Urinary bladder (tissue), 4 donors: Measurements from ENCODE around the gene MAMLD1. TPM values are rescaled to one million over a fixed set of nuclear protein-coding genes. Genes with fewer than 3 reads are reported as not detected.

Experiments used
- DNase-seq: peaks from one replicate; pipeline ENCODE4 v3.0.0-alpha.2; 2015; ENCODE audit errors: extremely low spot score
- H3K27ac ChIP-seq: one replicate; pipeline ENCODE4 v1.5.1; 2013; ENCODE audit warnings: low read depth, mild to moderate bottlenecking, moderate library complexity
- H3K36me3 ChIP-seq: one replicate; pipeline ENCODE4 v1.6.1; 2013; ENCODE audit warnings: mild to moderate bottlenecking, moderate library complexity; ENCODE audit not compliant: insufficient read depth
- H3K4me1 ChIP-seq: one replicate; pipeline ENCODE4 v1.6.1; 2013; ENCODE audit warnings: mild to moderate bottlenecking, moderate library complexity; ENCODE audit not compliant: insufficient read depth
- H3K4me3 ChIP-seq: one replicate; pipeline ENCODE4 v1.5.1; 2013; ENCODE audit warnings: low read depth, low read length
- WGBS: extraction: QIAGEN DNeasy Blood & Tissue Kit; methylation state at CpG from one replicate; pipeline ENCODE4 v1.1.7; 2013; 5-methylcytosine and 5-hydroxymethylcytosine counted together
- polyA plus RNA-seq: library from polyadenylated mRNA; stranded (reverse); fragments of 200-250 nt; gene quantifications from one replicate; pipeline ENCODE4 v1.2.3, GENCODE V29; 2013
- total RNA-seq: library from RNA; depleted of rRNA; stranded (reverse); fragments of >200 nt; gene quantifications from one replicate; pipeline ENCODE4 v1.2.3, GENCODE V29; 2014
- donor health status: healthy with polysubstance abuse.
- donor health status: healthy.

Gene MAMLD1, protein sequence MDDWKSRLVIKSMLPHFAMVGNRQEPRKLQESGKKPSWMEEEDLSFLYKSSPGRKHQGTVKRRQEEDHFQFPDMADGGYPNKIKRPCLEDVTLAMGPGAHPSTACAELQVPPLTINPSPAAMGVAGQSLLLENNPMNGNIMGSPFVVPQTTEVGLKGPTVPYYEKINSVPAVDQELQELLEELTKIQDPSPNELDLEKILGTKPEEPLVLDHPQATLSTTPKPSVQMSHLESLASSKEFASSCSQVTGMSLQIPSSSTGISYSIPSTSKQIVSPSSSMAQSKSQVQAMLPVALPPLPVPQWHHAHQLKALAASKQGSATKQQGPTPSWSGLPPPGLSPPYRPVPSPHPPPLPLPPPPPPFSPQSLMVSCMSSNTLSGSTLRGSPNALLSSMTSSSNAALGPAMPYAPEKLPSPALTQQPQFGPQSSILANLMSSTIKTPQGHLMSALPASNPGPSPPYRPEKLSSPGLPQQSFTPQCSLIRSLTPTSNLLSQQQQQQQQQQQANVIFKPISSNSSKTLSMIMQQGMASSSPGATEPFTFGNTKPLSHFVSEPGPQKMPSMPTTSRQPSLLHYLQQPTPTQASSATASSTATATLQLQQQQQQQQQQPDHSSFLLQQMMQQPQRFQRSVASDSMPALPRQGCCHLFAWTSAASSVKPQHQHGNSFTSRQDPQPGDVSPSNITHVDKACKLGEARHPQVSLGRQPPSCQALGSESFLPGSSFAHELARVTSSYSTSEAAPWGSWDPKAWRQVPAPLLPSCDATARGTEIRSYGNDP
- total RNA-seq = 2.5 TPM
- polyA plus RNA-seq = 2.9 TPM

DNA sequence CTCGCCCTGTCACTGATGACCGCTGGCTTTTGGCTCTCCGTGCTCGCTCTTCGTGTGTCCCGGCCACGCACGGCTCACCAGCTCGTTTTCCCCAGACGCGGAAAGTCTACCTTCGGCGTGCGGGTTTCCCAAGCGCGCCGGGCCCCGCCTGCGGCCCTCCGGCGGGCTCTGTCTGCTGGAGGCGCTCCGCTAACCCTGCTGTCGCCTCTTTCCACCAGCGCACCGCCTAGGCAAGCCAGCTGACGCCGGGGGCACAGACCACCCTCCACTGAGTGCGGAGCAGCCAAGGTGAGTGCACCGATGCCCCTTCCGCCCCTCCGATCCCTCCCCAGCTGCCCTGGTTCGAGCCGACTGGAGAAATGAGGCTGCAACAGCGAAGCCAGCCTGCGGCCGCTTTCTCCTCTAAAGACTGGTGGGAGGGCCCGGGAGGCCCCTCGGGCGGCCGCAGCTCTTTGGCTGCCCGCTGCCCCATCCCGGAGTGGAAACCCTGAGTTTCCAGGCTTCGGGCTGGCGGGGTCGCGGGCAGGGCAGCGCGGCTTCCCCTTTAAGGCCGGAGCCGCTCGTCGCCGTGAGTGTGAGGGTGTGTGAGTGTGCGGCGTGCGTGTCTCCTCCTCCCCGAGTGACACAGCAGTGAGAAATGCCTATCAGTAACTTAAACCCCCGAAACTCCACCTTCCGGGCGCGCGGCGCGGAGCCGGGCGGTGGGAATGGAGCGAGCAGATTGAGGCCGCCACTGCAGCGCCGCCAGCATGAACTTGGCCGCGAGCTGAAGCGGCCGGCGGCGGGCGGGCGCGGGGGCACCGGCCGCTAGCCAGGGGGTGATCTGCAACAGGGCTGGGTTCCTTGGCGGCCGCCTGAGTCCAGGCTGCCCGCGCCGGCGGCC is at the start of gene MAMLD1:
Gene MAMLD1 (plus strand): TSS at position 719 of the 883 bp plus-strand sequence. CDS start 82,200 bp downstream, outside the sequence.
- DNase-seq = no peak
- Histone ChIP-seq H3K4me1 (peaks cover 1% of the 10 kb centered on the region), H3K27ac (no peak within 1 kb of the TSS), H3K4me3 (peak within 1 kb of the TSS; percentile 52), H3K36me3 (no peaks in the 10 kb centered on the region)
- whole genome bisulfite sequencing = under 1% methylated on average over 88 of the region's 88 CpGs

DNA sequence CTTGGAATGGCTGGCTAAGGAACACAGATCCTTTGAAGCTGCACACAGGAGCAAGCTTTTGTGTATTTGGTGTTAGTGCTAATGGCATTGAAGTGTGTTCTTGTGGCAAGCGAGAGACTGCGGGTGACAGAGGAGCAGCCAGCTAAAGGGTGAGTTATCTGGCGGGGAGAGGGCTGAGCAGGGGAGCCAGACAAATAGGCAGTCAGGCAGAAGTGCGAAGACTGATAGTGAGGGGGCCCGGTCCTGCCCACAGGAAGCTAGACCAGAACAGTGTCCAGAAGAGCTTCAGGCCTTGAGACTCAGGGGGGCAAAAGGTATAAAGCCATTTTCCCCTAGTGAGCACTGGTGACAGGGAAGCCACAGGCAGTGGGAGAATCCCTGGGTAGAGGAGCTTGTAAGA is 49.6 kb upstream of the MAMLD1 start:
- WGBS = 69% methylated on average over 5 of the region's 5 CpGs
- no peak for DNase-seq
- Histone ChIP-seq H3K4me1 (no peaks in the 10 kb centered on the region), H3K36me3 (no peaks in the 10 kb centered on the region), H3K4me3 (no peak overlapping the region), H3K27ac (no peak overlapping the region)

DNA sequence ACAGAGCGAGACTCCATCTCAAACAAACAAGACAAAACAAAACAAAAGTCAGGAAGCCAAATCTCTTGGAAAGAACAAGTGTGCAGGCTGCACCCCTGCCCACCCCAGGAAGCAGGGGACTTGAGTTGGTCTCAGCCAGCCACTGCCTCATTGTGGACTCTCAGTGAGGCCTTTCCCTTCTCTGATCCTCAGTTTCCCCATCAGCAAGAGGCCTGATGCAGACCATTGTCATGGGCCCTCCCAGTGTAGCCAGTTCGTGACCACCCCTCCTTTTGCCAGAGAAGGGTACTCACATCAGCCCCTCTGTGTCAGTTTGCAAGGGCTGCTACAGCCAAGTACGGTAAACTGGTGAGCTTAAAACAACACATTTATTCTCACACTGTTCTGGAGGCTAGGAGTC is 48.9 kb upstream of the MAMLD1 start:
- H3K36me3 ChIP-seq = no peaks in the 10 kb centered on the region
- 93% methylated on average over 3 of the region's 3 CpGs for WGBS
- no peak overlapping the region for H3K27ac ChIP-seq
- no peaks in the 10 kb centered on the region for H3K4me1 ChIP-seq
- no peak overlapping the region for H3K4me3 ChIP-seq
- DNase-seq = no peak

DNA sequence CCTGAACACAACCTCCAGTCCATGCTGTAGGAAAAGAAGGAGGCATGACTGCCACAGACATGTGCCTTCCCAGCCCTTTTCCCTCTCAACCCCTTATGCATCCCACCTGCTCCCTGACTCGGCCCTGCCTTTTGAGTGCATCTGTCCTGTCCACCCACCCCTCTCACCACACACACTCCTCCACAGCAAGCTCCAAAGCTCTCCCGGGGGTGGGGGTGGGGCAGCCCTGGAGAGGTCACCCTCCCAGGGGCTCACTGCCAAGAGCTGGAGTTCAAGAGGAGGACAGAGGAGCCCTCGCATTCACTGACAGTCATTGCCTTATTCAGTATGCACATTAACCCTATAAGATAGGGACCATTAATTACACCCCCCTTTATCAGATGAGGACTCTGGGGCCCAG is 46.6 kb upstream of the MAMLD1 start:
- Histone ChIP-seq H3K4me3 (no peak overlapping the region), H3K4me1 (no peaks in the 10 kb centered on the region), H3K27ac (no peak overlapping the region), H3K36me3 (no peaks in the 10 kb centered on the region)
- 21% methylated on average over 3 of the region's 3 CpGs for WGBS
- no peak for DNase-seq

DNA sequence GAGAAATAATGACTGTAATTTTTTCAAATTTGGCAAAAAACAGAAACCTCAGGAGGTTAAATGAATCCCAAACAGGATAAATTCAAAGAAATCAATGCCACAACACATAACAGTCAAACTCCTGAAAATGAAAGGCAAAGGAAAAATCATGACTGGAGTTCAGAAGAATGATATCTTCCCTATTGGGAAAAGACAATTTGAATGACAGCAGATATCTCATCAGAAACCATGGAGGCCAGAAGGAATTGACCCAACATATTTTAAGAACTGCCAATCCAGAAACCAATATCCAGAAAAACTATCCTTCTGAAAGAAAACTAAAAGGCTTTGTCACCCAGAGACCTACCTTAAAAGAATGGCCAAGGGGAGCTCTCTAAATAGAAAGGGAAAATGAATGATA is 40.1 kb upstream of the MAMLD1 start:
- no peak overlapping the region for H3K27ac ChIP-seq
- H3K4me3 ChIP-seq = no peak overlapping the region
- DNase-seq = no peak
- H3K36me3 ChIP-seq = no peaks in the 10 kb centered on the region
- H3K4me1 ChIP-seq = no peaks in the 10 kb centered on the region

DNA sequence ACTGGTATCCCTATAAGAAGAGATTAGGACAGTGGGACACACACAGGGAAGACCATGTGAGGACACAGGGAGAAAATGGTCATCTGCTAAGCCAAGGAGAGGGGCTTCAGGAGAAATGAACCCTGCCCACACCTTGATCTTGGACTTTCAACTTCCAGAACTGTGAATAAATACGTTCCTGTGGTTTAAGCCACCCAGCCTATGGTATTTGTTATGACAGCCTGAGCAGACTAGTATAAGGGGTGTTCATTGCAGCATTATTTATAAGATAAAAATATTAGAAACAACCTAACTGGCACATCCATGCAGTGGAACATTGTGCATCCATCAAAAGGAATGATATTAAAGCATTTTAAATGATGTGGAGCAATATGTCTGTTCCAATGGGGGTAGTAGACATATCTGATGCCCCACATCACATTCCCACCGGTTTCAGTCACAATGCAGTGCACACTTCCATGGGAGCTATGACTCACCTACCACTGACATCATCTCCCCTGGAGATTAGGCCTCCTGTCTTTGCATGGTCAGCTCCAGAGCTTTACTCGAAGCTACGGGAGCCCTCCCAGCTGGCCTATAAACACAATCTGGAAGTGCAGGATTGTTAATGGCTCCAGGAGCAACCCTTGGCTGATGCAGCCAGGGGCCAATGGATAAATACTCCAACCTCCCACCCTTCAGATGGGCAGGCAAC is 38.9 kb upstream of the MAMLD1 start:
- Histone ChIP-seq H3K36me3 (no peaks in the 10 kb centered on the region), H3K27ac (no peak overlapping the region), H3K4me1 (no peaks in the 10 kb centered on the region), H3K4me3 (no peak overlapping the region)
- 42% methylated on average over 4 of the region's 4 CpGs for WGBS
- DNase-seq = no peak

DNA sequence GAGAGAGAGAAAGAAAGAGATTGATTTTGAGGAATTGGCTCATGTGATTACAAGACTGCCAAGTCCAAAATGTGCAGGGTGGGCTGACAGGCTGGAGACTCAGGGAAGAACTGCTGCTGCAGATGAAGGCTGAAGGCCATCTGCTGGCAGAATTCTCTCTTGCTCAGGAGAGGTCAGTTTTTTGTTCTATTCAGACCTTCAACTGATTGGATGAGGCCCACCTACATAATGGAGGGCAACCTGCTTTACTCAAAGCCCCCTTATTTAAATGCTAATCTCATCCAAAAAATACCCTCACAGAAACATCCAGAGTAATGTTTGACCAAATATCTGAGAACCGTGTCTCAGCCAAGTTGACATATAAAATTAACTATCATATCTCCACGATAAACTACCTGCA is 38.2 kb upstream of the MAMLD1 start:
- no peaks in the 10 kb centered on the region for H3K36me3 ChIP-seq
- H3K4me3 ChIP-seq = no peak overlapping the region
- no peaks in the 10 kb centered on the region for H3K4me1 ChIP-seq
- no peak overlapping the region for H3K27ac ChIP-seq
- 72% methylated on average over 2 of the region's 2 CpGs for WGBS
- no peak for DNase-seq

DNA sequence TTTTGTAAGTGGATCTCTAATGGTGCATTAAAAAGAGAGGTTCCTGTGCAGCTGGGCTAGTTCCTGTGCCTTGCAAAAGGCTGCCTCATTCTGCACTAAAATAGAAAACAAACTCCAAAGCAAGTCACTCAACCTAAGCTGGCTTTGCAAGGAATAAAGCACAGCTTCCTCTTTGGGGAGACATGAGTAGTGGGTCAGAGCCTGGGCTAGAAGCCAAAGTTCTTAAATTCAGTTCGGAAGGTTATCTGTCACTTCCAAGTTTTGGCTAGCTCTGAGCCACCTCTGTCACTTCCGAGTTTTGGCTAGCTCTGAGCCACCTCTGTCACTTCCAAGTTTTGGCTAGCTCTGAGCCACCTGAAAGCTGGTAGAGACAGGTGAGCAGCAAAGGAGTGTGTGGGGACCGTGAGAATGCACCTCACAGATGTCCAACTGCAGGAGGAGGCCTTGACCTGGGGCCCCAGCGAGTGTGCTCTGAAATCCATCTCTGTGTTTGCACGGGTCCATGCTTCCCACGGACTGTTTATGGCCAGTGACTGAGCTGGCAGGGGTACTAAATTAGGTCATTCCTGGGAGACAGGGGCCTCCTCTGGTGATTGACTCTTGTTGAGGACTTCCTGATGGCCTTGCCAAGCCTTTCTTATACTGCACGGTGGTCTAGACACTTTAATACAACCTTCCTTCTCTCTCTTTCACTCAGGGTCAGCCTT is 36.4 kb upstream of the MAMLD1 start:
- Histone ChIP-seq H3K4me1 (no peaks in the 10 kb centered on the region), H3K4me3 (no peak overlapping the region), H3K27ac (no peak overlapping the region), H3K36me3 (no peaks in the 10 kb centered on the region)
- WGBS = 34% methylated on average over 7 of the region's 7 CpGs
- no peak for DNase-seq

DNA sequence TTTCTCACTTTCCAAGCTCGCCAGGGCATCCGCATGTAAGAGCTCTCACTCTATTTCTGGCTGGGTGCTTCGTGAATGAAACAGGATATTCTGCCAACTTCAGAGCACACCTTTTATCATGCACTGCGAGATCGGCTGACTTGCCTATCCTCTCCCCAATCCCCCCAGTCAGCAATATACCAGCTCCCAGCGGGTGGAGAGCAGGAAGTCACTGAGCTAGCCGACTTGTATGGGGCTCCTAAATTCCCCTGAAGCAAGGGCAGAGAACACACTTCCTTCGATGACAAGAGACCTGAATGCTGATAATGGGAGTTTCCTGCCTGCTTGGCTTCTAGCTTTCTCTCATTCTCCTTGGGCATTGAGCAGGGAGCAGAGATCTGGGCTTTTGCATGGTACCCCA is 33.8 kb upstream of the MAMLD1 start:
- DNase-seq = no peak
- Histone ChIP-seq H3K36me3 (no peaks in the 10 kb centered on the region), H3K4me3 (no peak overlapping the region), H3K4me1 (no peaks in the 10 kb centered on the region), H3K27ac (no peak overlapping the region)
- WGBS = 48% methylated on average over 8 of the region's 8 CpGs

DNA sequence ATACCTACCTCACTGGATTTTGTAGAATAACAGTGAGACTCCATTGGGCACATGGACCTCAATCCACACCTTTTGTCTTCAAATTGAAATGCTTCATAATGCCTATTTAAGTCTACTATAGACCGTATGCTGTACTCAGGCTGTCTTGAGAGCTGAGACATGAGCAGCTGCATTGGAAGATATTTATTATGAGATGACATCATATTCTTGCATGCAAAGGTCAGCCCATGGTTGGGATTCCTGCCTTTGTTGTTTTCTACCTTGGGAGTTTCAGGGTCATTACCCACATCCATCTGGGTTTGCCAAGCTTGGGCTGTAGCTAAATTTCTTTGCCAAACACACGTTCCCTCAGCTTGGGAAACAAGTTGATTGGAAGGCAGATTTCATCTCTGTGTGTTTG is 33.2 kb upstream of the MAMLD1 start:
- no peak for DNase-seq
- WGBS = 76% methylated on average over 2 of the region's 2 CpGs
- no peaks in the 10 kb centered on the region for H3K4me1 ChIP-seq
- no peaks in the 10 kb centered on the region for H3K36me3 ChIP-seq
- H3K4me3 ChIP-seq = no peak overlapping the region
- no peak overlapping the region for H3K27ac ChIP-seq

DNA sequence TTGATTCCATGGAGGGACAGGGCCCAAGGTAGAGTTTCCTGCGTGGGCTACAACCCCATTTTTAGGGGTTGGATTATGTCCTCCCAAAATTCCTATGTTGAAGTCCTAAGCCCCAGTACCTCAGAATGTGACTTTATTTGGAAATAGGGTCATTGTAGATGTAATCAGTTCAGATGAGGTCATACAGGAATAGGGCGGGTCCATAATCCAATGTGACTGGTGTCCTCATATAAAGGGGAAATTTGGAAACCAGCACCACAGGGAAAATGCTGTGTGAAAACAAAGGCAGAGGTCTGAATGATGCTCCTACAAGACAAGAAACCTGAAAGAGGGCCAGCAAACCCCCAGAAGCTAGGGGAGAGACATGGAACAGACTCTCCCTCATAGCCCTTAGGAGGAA is 31.1 kb upstream of the MAMLD1 start:
- H3K27ac ChIP-seq = no peak overlapping the region
- 94% methylated on average over 2 of the region's 2 CpGs for WGBS
- DNase-seq = no peak
- H3K36me3 ChIP-seq = no peaks in the 10 kb centered on the region
- no peak overlapping the region for H3K4me3 ChIP-seq
- H3K4me1 ChIP-seq = no peaks in the 10 kb centered on the region

DNA sequence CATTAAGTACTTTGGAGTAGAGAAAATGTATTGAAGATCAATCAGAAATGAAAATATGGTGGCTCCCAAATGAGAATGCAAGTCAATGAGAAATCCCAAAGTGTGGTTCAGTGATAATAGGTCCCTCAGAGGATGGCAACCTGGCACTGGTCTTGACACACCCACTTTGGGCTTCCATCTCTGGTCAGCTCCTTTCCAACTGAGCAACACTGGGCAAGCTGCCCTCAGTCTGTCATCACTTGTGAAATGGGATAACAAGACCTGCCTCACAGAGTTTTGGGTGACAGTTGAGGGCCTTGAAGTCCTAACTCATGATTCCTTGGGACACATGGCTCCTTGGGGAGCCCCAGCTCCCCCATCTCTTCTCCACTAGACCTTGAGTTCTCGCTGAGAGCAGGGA is 29.0 kb upstream of the MAMLD1 start:
- 94% methylated on average over 1 of the region's 1 CpG for WGBS
- no peak overlapping the region for H3K27ac ChIP-seq

DNA sequence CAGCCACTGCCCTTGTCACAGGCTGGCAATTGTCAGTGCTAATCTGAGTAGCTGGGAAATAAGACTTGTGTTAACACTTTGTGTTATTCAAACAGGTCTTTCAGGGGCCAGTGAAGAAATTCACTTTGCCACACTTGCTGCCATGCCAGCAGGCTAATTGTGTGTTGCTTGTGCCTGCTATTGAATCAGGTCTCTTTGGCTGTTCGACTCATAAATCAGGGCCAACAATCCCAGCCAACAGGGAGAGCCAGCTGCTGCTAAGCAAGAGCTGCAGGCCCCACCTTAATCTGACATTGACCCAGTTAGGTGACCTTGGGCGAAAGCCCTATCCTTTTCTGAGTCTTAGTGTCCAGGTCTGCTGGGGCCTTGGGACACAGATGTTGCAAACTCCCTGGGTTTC is 28.1 kb upstream of the MAMLD1 start:
- WGBS = 80% methylated on average over 2 of the region's 2 CpGs
- H3K27ac ChIP-seq = no peak overlapping the region
- no peaks in the 10 kb centered on the region for H3K36me3 ChIP-seq
- no peaks in the 10 kb centered on the region for H3K4me1 ChIP-seq
- H3K4me3 ChIP-seq = no peak overlapping the region
- DNase-seq = no peak

More for the DNA sequence above, 29.0 kb upstream of the MAMLD1 start:
- no peaks in the 10 kb centered on the region for H3K36me3 ChIP-seq
- H3K4me3 ChIP-seq = no peak overlapping the region
- no peak for DNase-seq
- no peaks in the 10 kb centered on the region for H3K4me1 ChIP-seq
